ENCODE measurements around the gene RAP2C.

DNA sequence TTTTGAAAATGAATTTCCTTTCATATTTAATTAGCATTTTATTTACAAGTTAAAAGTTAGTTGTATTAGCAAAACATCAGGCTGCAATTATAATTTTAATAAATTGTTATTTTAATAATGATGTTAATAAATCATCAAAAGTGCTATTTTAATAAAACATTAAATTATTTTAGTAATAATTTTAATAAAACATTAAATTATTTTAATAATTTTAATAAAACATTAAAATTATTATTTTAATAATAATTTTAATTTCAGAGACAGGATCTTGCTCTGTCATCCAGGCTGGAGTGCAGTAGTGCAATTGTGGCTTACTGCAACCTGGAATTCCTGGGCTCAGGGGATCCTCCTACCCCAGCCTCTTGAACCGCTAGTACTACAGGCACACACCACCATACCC is 10.8 kb downstream of the RAP2C start:
- TF ChIP-seq EZH2 (IDR thresholded peaks at IDR 0.05) (no peak), POLR2AphosphoS5 (IDR thresholded peaks at IDR 0.05; ENCODE audit: borderline replicate concordance, low read depth, low read length) (no peak)
